Neural cell (in vitro differentiated cells): ENCODE measurements around the gene PLEKHA1.

Experiments
- CTCF ChIP-seq: fragments of 450-650 bp; IDR thresholded peaks from 2 replicates; pipeline ENCODE4 v1.5.1; 2014; ENCODE audit warnings: antibody characterized with exemption, mild to moderate bottlenecking, moderate library complexity; ENCODE audit not compliant: poor library complexity, severe bottlenecking
- MXI1 ChIP-seq: fragments of 450-650 bp; conservative IDR thresholded peaks from 2 replicates; pipeline ENCODE4 v1.6.1; 2014; ENCODE audit warnings: antibody characterized with exemption, mild to moderate bottlenecking; ENCODE audit not compliant: poor library complexity, severe bottlenecking
- REST ChIP-seq: IDR thresholded peaks from 2 replicates; pipeline ENCODE4 v1.6.1; 2012; ENCODE audit warnings: borderline replicate concordance

- no peak for TF ChIP-seq MXI1
- no peak for TF ChIP-seq REST
- TF ChIP-seq CTCF, result no peak
These were observed 1.2 kb downstream of the PLEKHA1 start for GRCh38 chr10:122375679-122376160.
